ENCODE results near the gene FOSB.
A peak's percentile ranks its signal among the peaks of the same experiment; 100 is the strongest.

The FOSB gene

DNA sequence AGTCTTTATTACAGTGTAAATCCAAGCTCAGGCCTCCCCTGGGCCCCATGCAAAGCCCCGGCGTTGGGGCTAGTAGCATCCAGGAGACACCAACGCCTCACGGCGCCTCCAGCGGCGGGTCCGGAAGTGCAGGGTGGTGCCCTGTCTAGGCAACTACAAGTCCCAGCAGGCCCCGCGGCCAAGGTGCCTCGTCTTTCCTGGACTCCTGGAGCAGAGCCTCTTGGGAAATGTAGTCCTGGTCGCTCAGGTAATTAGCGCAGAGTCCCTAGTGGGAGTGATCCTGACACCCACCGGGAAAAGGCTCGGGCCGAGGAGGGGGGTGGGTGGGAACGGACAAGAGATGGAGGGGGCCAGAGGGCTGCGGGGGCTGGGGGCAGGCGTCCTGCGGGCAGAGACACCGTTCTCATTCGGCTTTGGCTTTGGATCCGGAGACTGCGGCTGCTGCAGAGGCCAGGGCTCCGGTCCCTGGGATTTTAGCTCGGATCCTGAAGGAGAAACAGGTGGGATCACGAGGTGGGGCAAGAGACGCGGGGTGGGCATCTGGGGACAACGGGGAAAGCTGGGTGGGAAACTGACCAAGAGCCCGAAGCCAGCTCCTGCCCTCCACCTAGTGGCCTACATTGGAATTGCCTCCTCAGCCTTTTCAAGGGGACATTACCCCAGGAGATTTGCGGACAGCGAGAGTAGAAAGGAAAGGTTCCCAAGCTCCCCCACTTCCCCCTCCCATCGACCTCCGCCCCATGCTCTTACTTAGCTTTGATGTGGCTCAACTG is 17.7 kb downstream of the FOSB start:
- peak; percentile 93 for DNase-seq

DNA sequence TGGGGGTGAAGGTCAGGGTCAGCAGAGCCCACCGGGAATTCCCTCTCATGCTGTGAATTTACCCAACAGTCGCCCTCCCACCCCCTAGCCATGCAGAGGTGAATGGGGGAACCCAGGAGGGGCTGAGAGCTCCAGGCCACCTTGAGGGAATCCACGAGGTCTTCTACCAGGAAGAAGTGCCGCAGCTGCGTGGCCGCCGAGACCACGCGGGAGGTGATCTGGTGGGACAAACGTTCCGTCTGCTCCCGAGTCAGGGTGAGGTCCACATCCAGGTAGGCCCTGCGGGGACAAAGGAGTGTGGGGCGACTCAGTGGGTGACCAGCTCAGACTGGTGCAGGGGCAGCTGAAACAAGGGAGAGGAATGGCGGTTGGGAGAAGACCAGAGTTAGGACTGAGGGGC is 20.9 kb downstream of the FOSB start:
- DNase-seq: no peak

GRCh38 chr19:45489216-45489855 is 21.5 kb downstream of the FOSB start:
- DNase-seq: no peak

GRCh38 chr19:45492137-45492626 is 24.4 kb downstream of the FOSB start:
- no peak for DNase-seq

- DNase-seq: peak; percentile 71
These were observed 25.1 kb downstream of the FOSB start for GRCh38 chr19:45492627-45493470.

DNA sequence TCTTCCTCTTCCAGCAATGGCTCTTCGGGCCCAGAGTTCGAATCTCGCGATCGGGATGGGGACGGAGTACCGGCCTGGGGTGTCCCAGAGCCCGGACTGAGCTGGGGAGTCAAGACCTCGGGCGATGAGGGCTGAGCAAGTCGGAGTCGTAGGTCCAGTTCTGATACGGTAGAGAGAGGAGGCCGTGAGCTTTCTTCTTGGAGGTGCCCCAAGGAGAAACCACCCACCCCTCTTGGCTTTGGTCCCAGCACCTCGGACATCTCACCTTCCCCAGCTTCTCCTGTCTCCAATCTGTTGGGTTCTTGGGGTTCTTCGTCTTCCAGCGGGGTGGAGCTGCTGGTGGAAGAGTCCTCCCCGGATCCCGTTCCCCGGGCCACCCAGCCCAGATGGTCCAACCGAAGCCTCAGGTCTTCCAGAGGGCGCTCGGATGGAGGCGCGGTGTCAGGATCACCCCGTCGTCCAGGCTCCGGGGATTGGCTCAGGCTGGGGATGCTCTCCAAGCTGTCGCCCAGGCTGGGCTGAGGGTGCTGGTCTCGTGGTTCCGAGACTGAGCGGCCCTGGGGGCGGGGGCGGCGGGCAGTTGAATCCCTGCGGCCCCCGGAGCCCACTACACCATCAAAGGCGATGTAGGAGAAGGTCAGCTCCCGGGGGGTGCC is 26.6 kb downstream of the FOSB start:
- no peak for DNase-seq

- no peak for DNase-seq
These were observed 27.4 kb downstream of the FOSB start for GRCh38 chr19:45495178-45495577.

DNA sequence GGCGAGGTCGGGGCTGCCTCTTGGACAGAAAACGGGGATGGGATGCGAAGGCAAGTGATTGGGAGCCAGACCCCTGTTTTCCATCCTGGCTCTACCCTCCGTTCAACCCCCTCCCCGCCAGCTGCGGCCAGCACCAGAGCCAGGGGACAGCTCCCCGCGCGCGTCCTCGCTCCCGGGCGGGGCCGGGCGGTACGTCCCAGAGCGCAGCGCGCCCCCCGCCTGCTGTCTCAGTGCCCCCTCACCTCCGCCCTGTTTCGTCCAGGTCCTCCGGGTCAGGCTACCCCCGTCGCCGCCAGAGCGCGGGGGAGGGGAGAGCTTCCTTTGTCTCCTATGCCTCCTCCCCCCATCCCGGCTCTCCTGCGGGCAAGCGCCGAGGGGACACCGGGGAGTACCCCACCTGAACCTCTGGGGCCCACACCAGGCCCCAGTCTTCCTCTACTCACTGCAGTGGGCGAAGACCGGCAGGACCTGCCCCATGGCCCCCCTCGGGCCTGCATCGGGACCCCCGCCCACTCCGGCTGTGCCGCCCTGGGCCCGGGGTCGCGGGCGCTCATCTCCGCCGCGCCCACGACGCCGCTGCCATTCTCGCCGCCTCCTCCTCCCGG is 28.7 kb downstream of the FOSB start:
- no peak for DNase-seq

DNA sequence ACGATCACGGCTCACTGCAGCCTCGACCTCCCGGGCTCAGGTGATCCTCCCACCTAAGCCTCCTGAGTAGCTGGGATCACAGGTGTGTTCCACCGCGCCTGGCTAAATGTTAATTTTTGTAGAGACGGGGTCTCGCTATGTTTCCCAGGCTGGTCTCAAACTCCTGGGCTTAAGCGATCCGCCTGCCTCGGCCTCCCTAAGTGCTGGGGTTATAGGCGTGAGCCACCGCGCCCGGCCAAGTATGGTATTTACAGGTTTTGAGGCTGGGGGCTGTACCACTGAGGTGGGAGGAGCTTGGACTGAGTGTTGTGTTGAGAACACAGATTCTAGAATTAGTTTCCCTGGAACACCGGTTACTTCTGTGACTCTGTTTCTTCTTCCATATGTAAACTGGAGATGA is 30.0 kb downstream of the FOSB start:
- DNase-seq: no peak

GRCh38 chr19:45498411-45499195 is 30.8 kb downstream of the FOSB start, which contains the start of gene PPM1N:
PPM1N (plus strand) TSS chr19:45498443; CDS start chr19:45498473, 30 bp downstream.
- DNase-seq: no peak

GRCh38 chr19:45499196-45500180 is 31.7 kb downstream of the FOSB start:
- DNase-seq: peak; percentile 42

DNA sequence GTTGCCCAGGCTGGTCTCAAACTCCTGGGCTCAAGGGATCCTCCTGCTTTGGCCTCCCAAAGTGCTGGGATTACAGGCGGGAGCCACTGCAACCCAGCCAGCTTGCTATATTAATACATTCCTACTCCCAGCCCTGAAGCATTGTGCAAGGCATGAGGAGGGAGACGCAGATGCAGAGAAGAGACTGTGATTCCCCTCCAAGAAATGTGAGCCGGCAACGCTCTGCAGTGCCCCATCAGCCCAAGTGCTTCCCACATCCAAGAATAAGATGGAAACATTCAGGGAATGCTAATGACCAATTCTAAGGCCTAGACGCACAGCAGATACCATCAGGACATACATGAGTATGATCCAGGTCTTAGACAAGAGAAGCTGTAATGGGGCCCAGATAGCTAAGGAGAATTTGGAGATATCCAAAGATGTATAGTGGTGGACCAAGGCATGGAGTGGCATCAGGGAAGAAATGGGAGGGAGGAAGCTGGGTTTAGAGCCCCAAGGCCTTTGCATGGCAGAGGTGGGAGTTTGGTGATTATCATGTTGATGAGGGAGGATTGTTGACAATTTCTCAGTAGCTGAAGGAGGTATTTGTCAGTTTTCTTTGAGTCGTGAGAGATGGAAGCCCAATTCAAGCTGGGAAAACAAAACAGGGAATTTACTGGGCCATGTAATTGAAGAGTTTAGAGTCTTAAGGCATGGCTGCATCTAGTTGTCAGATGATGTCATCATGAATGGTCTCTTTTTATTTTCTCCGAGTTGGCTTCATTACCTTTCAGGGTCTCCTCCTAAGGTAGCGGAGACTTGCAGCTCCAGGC is 33.3 kb downstream of the FOSB start:
- no peak for DNase-seq

DNA sequence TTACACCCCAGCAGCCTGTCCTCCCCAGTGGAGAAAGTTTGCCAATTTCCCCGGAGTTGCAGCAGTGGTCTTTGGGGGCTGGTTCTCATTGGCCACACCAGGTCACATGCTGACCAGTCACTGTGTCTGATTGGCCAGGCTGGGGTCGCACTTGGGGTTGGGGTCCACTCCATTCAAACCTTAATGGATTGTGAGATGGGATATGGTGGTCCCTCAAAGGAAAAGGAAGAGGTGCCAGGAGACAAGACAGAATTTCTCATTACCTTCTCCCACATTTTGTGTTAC is 33.9 kb downstream of the FOSB start:
- DNase-seq: no peak

DNA sequence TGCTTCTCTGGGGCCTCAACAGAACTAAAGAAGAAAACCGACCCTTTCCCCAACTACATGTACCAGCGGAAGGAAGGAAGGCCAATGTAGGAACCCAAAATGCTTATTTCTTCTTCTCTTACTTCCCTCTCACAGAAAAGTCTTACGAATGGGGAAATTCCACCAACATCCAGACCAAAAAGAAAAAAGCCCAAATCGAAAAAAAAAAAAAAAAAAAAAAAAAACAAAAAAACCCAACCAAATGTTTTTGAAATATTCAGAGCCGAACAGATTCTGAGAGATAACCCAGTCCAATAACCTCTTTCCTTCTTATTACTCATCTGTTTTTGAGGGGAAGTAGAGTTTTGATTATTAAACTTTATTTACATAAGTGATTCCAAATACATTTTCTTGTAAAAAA is 34.3 kb downstream of the FOSB start:
- no peak for DNase-seq

- no peak for DNase-seq
These were observed 36.1 kb downstream of the FOSB start for GRCh38 chr19:45503909-45504308.

GRCh38 chr19:45505151-45505995 is 37.6 kb downstream of the FOSB start:
- peak; percentile 48 for DNase-seq

GRCh38 chr19:45505996-45506245 is 38.1 kb downstream of the FOSB start:
- DNase-seq: no peak

GRCh38 chr19:45506246-45506988 is 38.6 kb downstream of the FOSB start:
- DNase-seq: peak; percentile 92
